ENCODE measurements around the gene ELF5.

Gene ELF5

GRCh38 chr11:34437224-34438125, 76.1 kb downstream of the ELF5 start:
- H3K4me3 ChIP-seq (ENCODE audit: low read depth, low read length), result peak overlapping the region; percentile 83

GRCh38 chr11:34433899-34434298, 79.7 kb downstream of the ELF5 start:
- no peak overlapping the region for H3K4me3 ChIP-seq (ENCODE audit: low read depth, low read length)
- no peak for DNase-seq (ENCODE audit: low read depth)

More at GRCh38 chr11:34437224-34438125, 76.1 kb downstream of the ELF5 start:
- no peak for DNase-seq (ENCODE audit: low read depth)

- DNase-seq (ENCODE audit: low read depth), result no peak
- no peak overlapping the region for H3K4me3 ChIP-seq (ENCODE audit: low read depth, low read length)
Measured at GRCh38 chr11:34432822-34433221, 80.8 kb downstream of the ELF5 start.

DNA sequence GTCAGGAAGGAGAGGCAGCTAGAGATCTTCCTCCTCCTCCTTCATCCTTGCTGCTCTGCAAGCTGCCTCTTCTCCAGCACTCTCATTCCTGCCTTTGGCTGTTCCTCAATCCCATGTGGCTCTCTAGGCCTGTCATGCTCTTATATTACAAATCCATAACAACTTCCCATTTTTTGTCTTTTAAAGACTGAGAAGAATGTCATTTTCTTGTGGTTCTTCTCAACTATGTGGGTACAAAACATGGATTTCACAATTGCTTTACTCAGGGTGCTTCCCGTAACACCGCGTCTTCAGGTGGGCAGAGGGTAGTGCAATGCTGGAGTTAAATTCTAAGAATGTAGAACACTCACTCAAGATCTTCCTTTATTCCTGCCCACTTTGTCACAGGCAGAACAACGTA, 81.6 kb downstream of the ELF5 start:
- DNase-seq (ENCODE audit: low read depth), result no peak
- no peak overlapping the region for H3K4me3 ChIP-seq (ENCODE audit: low read depth, low read length)

Measured in skeletal muscle cell (primary cell).